Kidney (tissue), 14 donors: ENCODE data around the gene DIRAS2. TPM values are rescaled to one million over a fixed set of nuclear protein-coding genes. Genes with fewer than 3 reads are reported as not detected.
A peak's percentile ranks its signal among the peaks of the same experiment; 100 is the strongest.

ENCODE experiments used
- DNase-seq, 5 donors: peaks; one replicate each; pipeline ENCODE4 v3.0.0-alpha.2; 2013 to 2020
- FAIRE-seq: peaks from 2 replicates; lab custom pipeline; 2012; peaks lifted over from hg19 to GRCh38; lab: Jason Lieb, UNC
- H3K27ac ChIP-seq, 2 donors: one replicate each; pipeline ENCODE4 v1.7.0; 2013; ENCODE audit warnings: low read depth in 2 of 2, low read length in 2 of 2, inconsistent platforms in 1 of 2
- H3K27me3 ChIP-seq: one replicate; pipeline ENCODE4 v1.7.1; 2013; ENCODE audit warnings: low read length, inconsistent platforms; ENCODE audit not compliant: control insufficient read depth, insufficient read depth
- H3K36me3 ChIP-seq, 3 donors: one replicate each; pipeline versions ENCODE4 v1.7.0 to v1.7.1; 2013; ENCODE audit warnings: low read length in 3 of 3, control low read depth in 1 of 3, inconsistent platforms in 1 of 3; ENCODE audit not compliant: insufficient read depth in 3 of 3, control insufficient read depth in 2 of 3
- H3K4me1 ChIP-seq, 3 donors: one replicate each; pipeline versions ENCODE4 v1.7.0 to v1.7.1; 2013; ENCODE audit warnings: low read length in 3 of 3, inconsistent platforms in 1 of 3, low read depth in 1 of 3; ENCODE audit not compliant: control insufficient read depth in 2 of 3, insufficient read depth in 2 of 3
- H3K4me3 ChIP-seq, 3 donors: one replicate each; pipeline versions ENCODE4 v1.7.0 to v1.8.1; 2013; ENCODE audit warnings: low read length in 3 of 3, control low read depth in 1 of 3, inconsistent platforms in 1 of 3
- H3K9ac ChIP-seq, 3 donors: one replicate each; pipeline versions ENCODE4 v1.7.0 to v1.7.1; 2013; ENCODE audit warnings: low read length in 3 of 3, control low read depth in 1 of 3, inconsistent platforms in 1 of 3
- H3K9me3 ChIP-seq, 3 donors: one replicate each; pipeline versions ENCODE4 v1.7.0 to v1.7.1; 2013; ENCODE audit warnings: low read length in 3 of 3, control low read depth in 1 of 3, inconsistent platforms in 1 of 3; ENCODE audit not compliant: control insufficient read depth in 2 of 3, insufficient read depth in 1 of 3
- CTCF ChIP-seq: IDR thresholded peaks from 3 replicates; pipeline ENCODE4 v1.5.1; 2012; ENCODE audit warnings: mild to moderate bottlenecking, moderate library complexity, borderline replicate concordance; ENCODE audit not compliant: insufficient read depth; ENCODE audit errors: extremely low read depth
- intact Hi-C: fragments of 100-400 bp; cut with DNase I; formaldehyde crosslinking; loops from one replicate; pipeline ENCODE4 v1.11.1; 2022
- polyA plus RNA-seq: library from polyadenylated mRNA; stranded (reverse); fragments of 350-450 nt; fragmentation: Illumina TruSeq; extraction: RNeasy Lipid Tissue Mini Kit (QIAGEN cat#74804); gene quantifications from one replicate; pipeline ENCODE4 v1.2.3, GENCODE V29; 2014; ENCODE audit warnings: low read depth, low replicate concordance; ENCODE audit not compliant: insufficient read depth
- total RNA-seq: library from RNA; stranded (reverse); fragmentation: NEBNext Ultra II Directional; extraction: Animal tissue kit (Norgen Biotek cat#: 25700); gene quantifications from one replicate; pipeline ENCODE4 v1.2.1, GENCODE V29; 2021
- donor health status: control.
- donor health status: control.
- donor health status: control.
- donor health status: control.
- donor health status: control.
- donor health status: DM: yes; HTN: yes; CAD: no.
- donor health status: Normal renal cell carcinoma (clear cell type).

The DIRAS2 gene
- total and polyA plus RNA-seq, 2 donors from 2014 or later: 0.98 to 1.0 TPM

DNA sequence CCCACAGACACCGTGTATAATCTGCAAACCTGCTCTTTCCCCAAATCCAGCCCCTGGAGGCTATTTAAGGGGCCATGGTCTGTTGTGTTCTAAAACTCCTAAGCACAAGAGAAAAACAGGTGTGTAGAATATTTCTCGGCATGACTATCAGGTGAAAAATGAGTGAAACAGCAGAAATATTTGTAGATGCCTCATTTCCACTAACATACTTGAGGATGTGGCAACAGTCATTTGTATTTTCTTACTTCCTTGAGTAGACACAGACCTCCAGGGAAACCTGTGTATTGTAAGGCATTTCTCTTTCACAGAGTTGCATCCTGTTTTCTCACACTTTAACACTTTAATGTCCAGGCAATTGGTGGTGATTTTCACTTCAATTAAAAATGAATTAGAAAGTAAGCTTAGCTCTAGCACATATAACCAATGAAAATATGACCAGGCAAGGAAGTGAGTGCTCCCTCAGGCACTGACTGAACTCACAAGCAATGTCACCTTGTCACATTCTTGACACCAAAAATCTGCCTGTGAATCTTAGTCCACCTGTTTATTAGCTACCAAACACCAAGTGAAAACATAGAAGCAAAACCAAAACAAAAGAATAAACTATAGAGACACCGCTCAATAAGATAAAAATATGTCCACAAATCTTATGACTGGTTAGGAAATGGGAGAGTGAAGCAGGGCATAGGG, 64.4 kb downstream of the DIRAS2 start:
- no peak overlapping the region for H3K4me3 ChIP-seq
- no peaks in the 10 kb centered on the region for H3K4me1 ChIP-seq
- H3K27me3 ChIP-seq: no peaks in the 10 kb centered on the region
- no peak for FAIRE-seq
- H3K9ac ChIP-seq: no peak overlapping the region
- no peaks in the 10 kb centered on the region for H3K9me3 ChIP-seq
- TF ChIP-seq CTCF: no peak
- H3K36me3 ChIP-seq: no peaks in the 10 kb centered on the region
- no peak overlapping the region for H3K27ac ChIP-seq
- DNase-seq: no peak
- intact Hi-C loops: no loop called here

GRCh38 chr9:90569511-90569910, 73.1 kb downstream of the DIRAS2 start:
- Histone ChIP-seq H3K36me3 (no peaks in the 10 kb centered on the region), H3K9ac (no peak overlapping the region), H3K27ac (no peak overlapping the region), H3K4me1 (no peaks in the 10 kb centered on the region), H3K9me3 (no peaks in the 10 kb centered on the region), H3K27me3 (no peaks in the 10 kb centered on the region), H3K4me3 (no peak overlapping the region)
- no peak for FAIRE-seq
- TF ChIP-seq CTCF: no peak
- intact Hi-C loops: no loop called here
- DNase-seq: peak in 1 of 5 donors; percentile 24

GRCh38 chr9:90568667-90569066, 74.0 kb downstream of the DIRAS2 start:
- Histone ChIP-seq H3K4me3 (no peak overlapping the region), H3K27ac (no peak overlapping the region)

More at GRCh38 chr9:90568667-90569066, 74.0 kb downstream of the DIRAS2 start:
- Histone ChIP-seq H3K9ac (no peak overlapping the region), H3K4me1 (no peaks in the 10 kb centered on the region), H3K36me3 (no peaks in the 10 kb centered on the region), H3K27me3 (no peaks in the 10 kb centered on the region), H3K9me3 (no peaks in the 10 kb centered on the region)
- FAIRE-seq (no peak), DNase-seq (no peak)
- intact Hi-C loops: no loop called here
- TF ChIP-seq CTCF: no peak
